Activated naive CD4-positive, alpha-beta T cell treated with anti-CD3 and anti-CD28 coated beads for 36 hours (primary cell): ENCODE measurements around the gene MSH5. TPM values are rescaled to one million over a fixed set of nuclear protein-coding genes. Genes with fewer than 3 reads are reported as not detected.

ENCODE experiments used
- CTCF ChIA-PET: fragments of 350-600 bp; sonication (Branson Sonifier 250); formaldehyde crosslinking; loops from one replicate; lab custom pipeline; 2021; ENCODE audit warnings: antibody characterized with exemption; lab: Charles Lee
- DNase-seq: peaks from one replicate; pipeline ENCODE4 v3.0.0-alpha.2; 2020
- H3K27ac Mint-ChIP-seq: one replicate; pipeline ENCODE4 v1.8.0; 2021; ENCODE audit warnings: mild to moderate bottlenecking, mixed read lengths
- H3K27me3 Mint-ChIP-seq: one replicate; pipeline ENCODE4 v1.8.0; 2021; ENCODE audit warnings: low read depth, mixed read lengths
- H3K36me3 Mint-ChIP-seq: one replicate; pipeline ENCODE4 v1.8.0; 2021; ENCODE audit warnings: low read depth, mixed read lengths
- H3K4me1 Mint-ChIP-seq: one replicate; pipeline ENCODE4 v1.8.0; 2021; ENCODE audit warnings: low read depth, mixed read lengths
- H3K4me3 Mint-ChIP-seq: one replicate; pipeline ENCODE4 v1.8.0; 2021; ENCODE audit warnings: mild to moderate bottlenecking, moderate library complexity, mixed read lengths
- H3K9me3 Mint-ChIP-seq: one replicate; pipeline ENCODE4 v1.8.0; 2021; ENCODE audit warnings: mixed read lengths
- intact Hi-C: fragments of 100-400 bp; cut with micrococcal nuclease; formaldehyde crosslinking; loops from one replicate; pipeline ENCODE4 v1.15.1; 2023
- total RNA-seq, 2 experiments: library from RNA; stranded (reverse); gene quantifications; one replicate each; pipeline ENCODE4 v1.2.3, GENCODE V29; 2021

Gene MSH5
- 100 to 1,000 TPM; 101 to 105 TPM for total RNA-seq

DNA sequence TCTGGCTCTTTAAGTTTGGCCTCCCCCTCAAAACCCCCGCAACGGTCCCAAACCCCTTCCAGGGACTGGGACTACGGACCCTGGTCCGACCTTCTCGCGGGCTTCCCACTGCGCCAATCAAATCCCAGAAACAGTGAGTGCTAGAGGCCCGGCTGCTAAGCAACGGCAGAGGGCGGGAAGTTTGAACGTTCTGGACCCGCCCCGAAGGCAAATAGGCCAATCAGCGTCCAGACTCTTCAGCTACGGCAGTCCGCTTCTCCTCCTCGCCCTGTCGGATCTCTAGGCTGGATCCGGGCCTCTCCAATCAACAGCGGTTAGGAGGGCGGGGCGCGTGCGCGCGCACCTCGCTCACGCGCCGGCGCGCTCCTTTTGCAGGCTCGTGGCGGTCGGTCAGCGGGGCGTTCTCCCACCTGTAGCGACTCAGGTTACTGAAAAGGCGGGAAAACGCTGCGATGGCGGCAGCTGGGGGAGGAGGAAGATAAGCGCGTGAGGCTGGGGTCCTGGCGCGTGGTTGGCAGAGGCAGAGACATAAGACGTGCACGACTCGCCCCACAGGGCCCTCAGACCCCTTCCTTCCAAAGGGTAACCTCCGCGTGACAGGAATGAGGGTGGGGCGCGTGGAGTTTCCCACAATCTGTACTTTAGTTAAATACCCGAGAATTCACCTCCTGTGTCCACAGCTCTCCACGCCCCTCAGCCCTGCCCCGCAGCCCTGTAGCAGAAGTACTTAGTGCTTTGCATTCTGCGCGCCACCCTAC is at the start of gene MSH5:
MSH5 (plus strand) TSS at position 367 of the 758 bp plus-strand sequence. CDS start 462 bp downstream, outside the sequence.
- Mint-ChIP-seq H3K4me1 (peaks cover 45% of the 10 kb centered on the region), H3K27ac (peak within 1 kb of the TSS; percentile 93), H3K9me3 (no peaks in the 10 kb centered on the region), H3K4me3 (peak within 1 kb of the TSS; percentile 95), H3K36me3 (peaks cover 49% of the 10 kb centered on the region), H3K27me3 (no peaks in the 10 kb centered on the region)
- peak; percentile 99 for DNase-seq
- CTCF ChIA-PET, result interaction anchor here (1.0 to 4.3 kb wide), 11 partner anchors 10 to 158 kb away, joined by 3 to 22 read pairs (median 7); partner anchors contain the start of genes DDAH2, LY6G5C and VARS1
- intact Hi-C loops, result loop anchor here (1.0 to 5.0 kb wide), 12 partner anchors 33 to 1231 kb away; partner anchors contain the start of genes AGPAT1, BAG6, EHMT2 and GPSM3

DNA sequence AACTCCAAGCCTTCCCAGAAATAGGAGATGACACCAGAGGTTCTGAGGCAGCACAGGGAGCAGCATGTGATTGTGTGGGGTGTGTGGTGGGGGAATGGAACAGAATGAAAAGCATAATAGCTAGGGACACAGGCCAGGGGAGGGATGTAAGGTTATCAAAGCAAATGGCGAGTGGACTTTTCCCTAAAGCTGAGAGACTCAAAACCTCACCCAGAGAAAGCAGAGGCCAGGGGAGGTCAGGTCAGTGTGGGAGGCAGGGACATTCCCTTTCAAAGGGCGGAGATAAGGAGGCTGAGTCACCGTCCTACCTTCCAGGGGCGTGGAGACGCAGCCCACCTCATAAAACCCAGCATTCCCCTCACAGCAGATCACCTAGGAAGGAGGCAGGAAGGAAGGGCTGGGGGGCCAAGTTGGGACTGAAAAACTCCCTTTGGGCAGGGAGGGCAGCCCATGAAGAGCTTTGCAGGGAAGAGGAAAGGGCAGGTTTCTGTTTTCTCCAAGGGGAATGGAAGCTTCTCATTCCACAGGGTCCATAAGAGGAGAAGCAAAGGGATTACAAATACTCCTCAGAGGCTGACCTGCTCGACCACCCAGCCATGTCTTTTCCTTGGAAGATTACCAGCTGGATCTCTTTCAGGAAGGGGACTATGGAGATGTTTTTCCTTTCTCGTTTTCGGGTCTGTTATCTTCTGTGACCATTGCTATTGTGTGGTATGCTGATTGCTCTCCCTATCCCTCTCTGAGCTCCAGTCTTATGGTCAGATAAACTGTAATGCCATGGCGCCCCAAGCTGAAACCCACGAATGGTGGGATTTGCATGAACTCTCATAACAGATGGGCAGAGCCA is 49.4 kb upstream of the MSH5 start:
- H3K4me1 Mint-ChIP-seq, result peaks cover 3% of the 10 kb centered on the region
- H3K36me3 Mint-ChIP-seq, result peaks cover 9% of the 10 kb centered on the region
- H3K4me3 Mint-ChIP-seq, result no peak overlapping the region
- CTCF ChIA-PET, result interaction anchor here (0.5 to 1.9 kb wide), 4 partner anchors 10 to 217 kb away, joined by 3 to 7 read pairs (median 4); partner anchors contain the start of gene LY6G5C
- intact Hi-C loops, result no loop called here
- no peaks in the 10 kb centered on the region for H3K27me3 Mint-ChIP-seq
- H3K9me3 Mint-ChIP-seq, result no peaks in the 10 kb centered on the region
- peak overlapping the region; percentile 54 for H3K27ac Mint-ChIP-seq
- DNase-seq, result no peak

DNA sequence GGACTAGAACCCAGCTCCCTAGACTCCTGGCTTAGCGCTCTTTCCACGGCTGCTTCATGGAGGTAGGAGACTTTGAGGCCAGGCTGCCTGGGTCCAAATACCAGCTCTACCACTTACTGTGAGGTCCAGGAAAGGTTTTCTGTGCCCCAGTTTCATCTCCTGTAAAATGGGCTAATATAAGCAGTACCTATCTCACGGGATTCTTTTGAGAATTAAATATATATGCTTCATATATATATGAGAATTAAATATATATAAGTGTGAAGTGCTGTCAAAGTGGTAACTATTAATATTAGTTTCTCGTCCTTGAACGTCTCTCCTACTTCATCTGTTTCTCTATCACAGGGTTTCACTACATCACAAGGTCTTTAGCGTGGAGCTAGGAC is 48.7 kb upstream of the MSH5 start:
- no peaks in the 10 kb centered on the region for H3K27me3 Mint-ChIP-seq
- H3K27ac Mint-ChIP-seq, result no peak overlapping the region
- intact Hi-C loops, result no loop called here
- peaks cover 10% of the 10 kb centered on the region for H3K36me3 Mint-ChIP-seq
- H3K4me3 Mint-ChIP-seq, result no peak overlapping the region
- peaks cover 3% of the 10 kb centered on the region for H3K4me1 Mint-ChIP-seq
- no peaks in the 10 kb centered on the region for H3K9me3 Mint-ChIP-seq
- DNase-seq, result no peak
- CTCF ChIA-PET, result interaction anchor here (0.7 to 0.9 kb wide), 3 partner anchors 13 to 30 kb away, joined by 3 to 4 read pairs (median 3); no protein-coding TSS in a partner anchor

DNA sequence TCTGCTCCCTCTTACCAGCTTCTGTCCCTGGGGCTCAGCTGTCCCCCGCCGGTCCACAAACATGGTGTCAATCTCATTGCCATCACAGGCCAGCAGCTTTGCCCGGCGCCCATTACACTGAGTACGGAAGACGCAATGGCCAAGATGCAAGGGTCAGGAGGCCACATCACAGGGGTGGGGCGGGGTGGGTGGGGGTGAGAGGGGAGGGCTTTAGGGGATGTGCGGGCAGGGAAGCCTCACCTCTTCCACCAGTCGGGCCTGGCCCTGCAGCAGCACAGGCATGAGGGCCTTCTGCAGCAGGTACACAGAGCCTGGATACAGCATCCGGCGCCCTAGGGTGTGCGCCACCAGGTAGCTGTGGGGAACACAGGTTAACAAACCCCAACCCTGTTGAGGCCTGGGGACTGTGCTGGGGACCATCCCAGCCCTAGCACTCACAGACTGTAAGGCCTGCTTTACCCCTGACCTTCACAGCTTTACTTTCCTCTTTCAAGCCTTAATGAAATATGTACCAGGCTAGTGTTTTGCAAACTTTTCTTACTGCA is 48.2 kb upstream of the MSH5 start:
- CTCF ChIA-PET, result interaction anchor here (0.9 kb wide), 1 partner anchor 19 kb away, joined by 3 read pairs; no protein-coding TSS in a partner anchor
- H3K27me3 Mint-ChIP-seq, result no peaks in the 10 kb centered on the region
- DNase-seq, result no peak
- intact Hi-C loops, result no loop called here
- no peak overlapping the region for H3K4me3 Mint-ChIP-seq
- peaks cover 3% of the 10 kb centered on the region for H3K4me1 Mint-ChIP-seq
- no peaks in the 10 kb centered on the region for H3K9me3 Mint-ChIP-seq
- H3K27ac Mint-ChIP-seq, result no peak overlapping the region
- peaks cover 13% of the 10 kb centered on the region for H3K36me3 Mint-ChIP-seq

DNA sequence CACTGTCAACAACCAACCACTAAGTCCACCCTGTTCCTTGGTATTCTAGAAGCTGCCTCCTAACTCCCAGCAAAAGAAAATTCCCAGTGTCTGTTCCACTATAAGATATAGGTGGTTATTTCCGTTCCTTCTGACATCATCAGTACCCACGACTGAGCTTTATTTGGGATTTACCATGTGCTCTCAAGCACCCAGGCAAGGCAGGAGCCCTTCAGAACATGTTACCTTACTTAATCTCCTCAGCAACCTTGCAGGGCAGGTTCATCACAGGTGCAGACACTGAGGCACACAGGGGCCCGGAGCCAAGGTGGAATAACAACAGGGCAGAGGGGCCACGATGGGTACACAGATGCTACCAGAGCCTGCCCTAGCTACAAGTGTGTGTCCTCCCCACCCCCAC is 47.5 kb upstream of the MSH5 start:
- peaks cover 5% of the 10 kb centered on the region for H3K4me1 Mint-ChIP-seq
- intact Hi-C loops, result no loop called here
- H3K4me3 Mint-ChIP-seq, result no peak overlapping the region
- H3K27me3 Mint-ChIP-seq, result no peaks in the 10 kb centered on the region
- no peaks in the 10 kb centered on the region for H3K9me3 Mint-ChIP-seq
- no peak for DNase-seq
- CTCF ChIA-PET, result no interaction called here
- peaks cover 15% of the 10 kb centered on the region for H3K36me3 Mint-ChIP-seq
- H3K27ac Mint-ChIP-seq, result no peak overlapping the region

DNA sequence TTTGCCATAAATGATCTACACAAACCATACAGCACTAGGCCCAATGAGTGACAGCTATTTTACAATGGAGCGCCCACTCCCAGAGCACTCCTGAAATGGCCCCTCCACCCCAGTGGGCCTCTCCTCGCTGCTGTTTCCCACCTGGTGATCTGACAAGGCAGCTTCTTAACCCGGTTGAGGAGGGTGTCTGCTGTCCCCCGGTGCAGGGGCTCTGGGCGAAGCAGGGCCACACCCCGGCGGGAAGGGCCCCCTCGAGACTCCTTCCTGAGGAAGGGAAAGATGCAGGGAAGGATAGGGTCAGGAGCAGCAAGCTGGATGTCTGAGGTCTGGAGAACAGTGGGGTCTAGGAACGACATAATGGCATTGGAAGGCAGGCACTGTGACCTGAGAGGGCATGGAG is 46.9 kb upstream of the MSH5 start:
- Mint-ChIP-seq H3K4me1 (peaks cover 10% of the 10 kb centered on the region), H3K36me3 (peaks cover 19% of the 10 kb centered on the region), H3K4me3 (no peak overlapping the region), H3K9me3 (no peaks in the 10 kb centered on the region), H3K27ac (no peak overlapping the region), H3K27me3 (no peaks in the 10 kb centered on the region)
- no peak for DNase-seq
- CTCF ChIA-PET, result no interaction called here
- intact Hi-C loops, result no loop called here

DNA sequence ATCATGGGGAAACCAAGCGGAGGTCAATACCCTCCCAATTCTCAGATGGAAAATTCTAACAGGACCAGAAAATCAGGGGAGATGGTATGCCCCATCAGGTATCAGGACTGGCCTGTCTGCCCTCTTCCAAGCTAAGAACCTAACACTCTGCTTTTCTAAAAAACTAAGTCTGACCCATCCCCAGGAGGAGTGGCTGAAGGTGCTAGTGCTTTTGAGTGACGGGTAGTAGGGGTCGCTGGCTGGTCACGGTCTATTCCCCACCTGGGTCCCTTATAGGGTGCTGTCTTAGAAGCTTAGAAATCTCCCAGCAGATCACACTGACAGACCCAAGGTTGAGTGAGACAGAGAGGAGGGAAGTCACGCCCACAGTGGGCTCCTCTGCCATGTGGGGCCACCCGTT is 46.3 kb upstream of the MSH5 start:
- no peaks in the 10 kb centered on the region for H3K9me3 Mint-ChIP-seq
- CTCF ChIA-PET, result interaction anchor here (2.3 kb wide), 1 partner anchor 12 kb away, joined by 6 read pairs; the partner anchor contains the start of gene LY6G5C
- peaks cover 20% of the 10 kb centered on the region for H3K36me3 Mint-ChIP-seq

DNA sequence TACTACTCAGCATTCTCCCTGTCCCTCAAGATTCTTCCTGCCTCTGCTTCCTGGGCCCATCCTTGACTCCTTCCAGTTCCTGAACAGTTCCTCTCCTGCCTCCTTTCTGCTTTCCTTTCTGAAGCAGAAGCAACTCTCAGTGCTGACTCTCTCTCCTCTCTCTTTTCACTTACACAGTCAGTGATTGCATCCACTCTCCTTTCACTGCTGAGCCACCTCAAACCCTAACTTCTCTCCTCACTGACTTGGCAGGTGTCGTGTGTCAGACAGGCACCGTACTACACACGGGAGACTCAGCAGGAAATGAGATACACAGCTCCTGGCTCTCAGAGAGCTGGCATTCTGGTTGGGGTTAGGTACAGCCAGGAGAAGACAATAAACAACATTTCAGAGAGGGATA is 42.2 kb upstream of the MSH5 start:
- CTCF ChIA-PET, result no interaction called here
- no peaks in the 10 kb centered on the region for H3K27me3 Mint-ChIP-seq
- H3K4me1 Mint-ChIP-seq, result peaks cover 25% of the 10 kb centered on the region
- H3K36me3 Mint-ChIP-seq, result peaks cover 19% of the 10 kb centered on the region
- H3K27ac Mint-ChIP-seq, result peak overlapping the region; percentile 70
- no peak overlapping the region for H3K4me3 Mint-ChIP-seq
- intact Hi-C loops, result no loop called here
- peak; percentile 32 for DNase-seq
- no peaks in the 10 kb centered on the region for H3K9me3 Mint-ChIP-seq

More for the DNA sequence above, 46.3 kb upstream of the MSH5 start:
- Mint-ChIP-seq H3K27me3 (no peaks in the 10 kb centered on the region), H3K4me1 (peaks cover 12% of the 10 kb centered on the region), H3K27ac (no peak overlapping the region), H3K4me3 (no peak overlapping the region)
- no peak for DNase-seq
- intact Hi-C loops, result no loop called here

DNA sequence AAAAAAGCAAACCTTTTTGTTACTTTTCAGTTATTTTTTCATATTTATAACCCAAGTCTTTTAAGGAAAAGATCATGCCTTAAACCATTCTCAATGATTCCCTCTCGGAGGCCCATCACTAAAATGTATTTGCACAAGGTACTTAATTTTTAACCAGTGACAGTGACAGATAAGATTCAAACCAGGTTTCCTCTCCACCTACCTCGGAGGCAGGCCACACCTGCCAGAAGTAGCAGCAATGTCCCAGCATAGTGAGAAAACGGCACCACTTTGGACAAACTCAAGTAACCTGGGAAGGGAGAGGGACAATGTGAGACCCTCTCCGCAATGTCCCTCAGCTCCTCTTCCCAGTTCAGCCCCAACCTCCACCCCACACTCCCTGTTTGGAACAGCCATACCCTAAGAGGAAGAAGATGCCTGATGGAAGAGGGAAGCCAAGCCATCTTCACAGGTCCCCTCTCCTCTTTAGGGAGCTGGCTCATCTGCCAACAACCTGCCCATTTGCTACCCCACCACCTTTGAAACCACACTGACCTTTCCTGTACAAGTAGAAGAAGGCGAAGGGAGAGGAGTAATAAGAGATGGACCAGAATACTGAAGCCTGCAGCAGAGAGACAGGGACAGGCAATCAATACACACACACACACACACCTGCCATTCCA is 38.9 kb upstream of the MSH5 start:
- CTCF ChIA-PET, result no interaction called here
- Mint-ChIP-seq H3K36me3 (peaks cover 18% of the 10 kb centered on the region), H3K4me3 (no peak overlapping the region), H3K9me3 (no peaks in the 10 kb centered on the region), H3K4me1 (peaks cover 28% of the 10 kb centered on the region), H3K27ac (no peak overlapping the region), H3K27me3 (no peaks in the 10 kb centered on the region)
- intact Hi-C loops, result no loop called here
- DNase-seq, result no peak

DNA sequence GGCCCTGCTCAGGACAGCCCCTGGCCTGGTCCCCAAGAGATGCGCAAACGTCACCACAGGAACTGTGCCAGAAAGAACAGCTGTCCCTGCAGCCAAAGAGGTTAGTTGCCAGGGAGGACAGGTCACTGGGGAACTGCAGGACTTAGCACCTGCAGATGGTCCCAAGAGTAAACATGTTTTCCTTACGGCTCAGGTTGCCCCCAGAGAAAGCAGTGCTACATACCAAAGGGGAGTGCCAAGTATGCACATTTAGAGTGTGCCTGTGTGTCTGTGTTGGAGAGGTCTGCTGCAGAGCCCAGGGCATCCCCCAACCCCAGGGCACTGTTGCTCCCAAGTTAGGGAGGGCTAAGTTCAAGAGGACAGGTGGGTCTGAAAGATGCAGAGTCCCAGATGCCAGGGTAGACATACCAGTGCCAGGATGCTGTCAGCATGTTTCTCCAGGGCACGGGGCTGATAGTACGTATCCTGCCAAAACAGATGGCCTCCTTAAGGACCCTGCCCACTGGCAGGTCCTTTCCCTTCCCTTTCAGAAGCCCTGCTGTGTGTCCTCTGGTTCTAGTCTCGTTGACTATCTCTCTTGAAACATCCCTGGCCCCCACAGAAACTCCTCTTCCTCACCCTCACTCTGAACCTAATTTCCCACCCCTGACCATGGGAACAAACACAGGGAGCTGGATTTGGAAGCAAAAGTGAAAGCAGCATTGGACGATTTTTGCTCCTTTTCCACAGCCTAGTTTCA is 38.0 kb upstream of the MSH5 start:
- Mint-ChIP-seq H3K27ac (peak overlapping the region; percentile 97), H3K4me3 (peak overlapping the region; percentile 99), H3K36me3 (peaks cover 13% of the 10 kb centered on the region), H3K9me3 (no peaks in the 10 kb centered on the region), H3K27me3 (no peaks in the 10 kb centered on the region), H3K4me1 (peaks cover 28% of the 10 kb centered on the region)
- DNase-seq, result peak; percentile 7
- CTCF ChIA-PET, result no interaction called here
- intact Hi-C loops, result no loop called here

DNA sequence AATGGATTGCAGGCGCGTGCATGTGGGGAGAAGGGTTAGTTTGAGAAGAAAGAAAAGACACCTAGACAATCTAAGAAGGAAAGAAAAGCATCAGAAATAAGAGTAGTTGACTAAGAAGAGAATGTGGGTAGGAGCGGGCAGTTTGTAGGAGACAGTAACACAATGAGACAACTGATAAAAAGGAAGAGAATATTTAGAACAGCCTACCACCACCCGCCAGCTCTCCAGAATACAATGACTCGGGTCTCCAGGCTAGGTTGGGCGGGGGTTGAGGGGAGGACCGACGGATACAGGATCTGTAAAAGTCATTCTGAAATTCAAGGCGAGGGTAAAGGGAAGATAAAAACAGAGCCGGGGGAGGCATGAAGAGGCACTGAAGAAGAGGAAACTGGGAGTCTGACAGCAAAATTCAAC is 37.4 kb upstream of the MSH5 start:
- H3K4me1 Mint-ChIP-seq, result peaks cover 26% of the 10 kb centered on the region
- no peaks in the 10 kb centered on the region for H3K9me3 Mint-ChIP-seq
- H3K36me3 Mint-ChIP-seq, result peaks cover 10% of the 10 kb centered on the region
- intact Hi-C loops, result no loop called here
- peak overlapping the region; percentile 99 for H3K4me3 Mint-ChIP-seq
- CTCF ChIA-PET, result interaction anchor here (1.1 kb wide), 1 partner anchor 128 kb away, joined by 4 read pairs; no protein-coding TSS in a partner anchor
- no peaks in the 10 kb centered on the region for H3K27me3 Mint-ChIP-seq
- peak overlapping the region; percentile 97 for H3K27ac Mint-ChIP-seq
- DNase-seq, result peak; percentile 72
